Chondrocyte (in vitro differentiated cells): ENCODE measurements around the gene MAN2B1. TPM values are rescaled to one million over a fixed set of nuclear protein-coding genes. Genes with fewer than 3 reads are reported as not detected.

ENCODE experiments used
- DNase-seq: peaks from one replicate; pipeline ENCODE4 v3.0.0; 2021; ENCODE audit warnings: mixed read lengths, low spot score
- H3K27ac Mint-ChIP-seq: one replicate; pipeline ENCODE4 v1.8.0; 2021; ENCODE audit warnings: mild to moderate bottlenecking, moderate library complexity, mixed read lengths; ENCODE audit not compliant: unreplicated experiment
- H3K27me3 Mint-ChIP-seq: 2 replicates; pipeline ENCODE4 v1.8.0; 2021; ENCODE audit warnings: low read depth, mixed read lengths
- H3K36me3 Mint-ChIP-seq: 2 replicates; pipeline ENCODE4 v1.8.0; 2021; ENCODE audit warnings: low read depth, mixed read lengths
- H3K4me1 Mint-ChIP-seq: 2 replicates; pipeline ENCODE4 v1.8.0; 2021; ENCODE audit warnings: low read depth, mild to moderate bottlenecking, mixed read lengths
- H3K4me3 Mint-ChIP-seq: one replicate; pipeline ENCODE4 v1.8.0; 2021; ENCODE audit warnings: mild to moderate bottlenecking, moderate library complexity, mixed read lengths; ENCODE audit not compliant: unreplicated experiment
- H3K9me3 Mint-ChIP-seq: 2 replicates; pipeline ENCODE4 v1.8.0; 2021; ENCODE audit warnings: low read depth, mixed read lengths
- CTCF ChIP-seq: fragments of 200-600 bp; sonication (generic); IDR thresholded peaks from 2 replicates; pipeline ENCODE4 v1.5.0; 2021; ENCODE audit warnings: antibody characterized with exemption, mild to moderate bottlenecking, moderate library complexity
- total RNA-seq: library from RNA; stranded (reverse); gene quantifications from 3 replicates; pipeline ENCODE4 v1.2.1, GENCODE V29; 2021

MAN2B1 gene
- total RNA-seq, 1 donor from 2014 or later: 104 TPM

- DNase-seq: no peak
- H3K27ac Mint-ChIP-seq: no peak overlapping the region
- no peak overlapping the region for H3K4me3 Mint-ChIP-seq
- no peaks in the 10 kb centered on the region for H3K27me3 Mint-ChIP-seq
- peaks cover 17% of the 10 kb centered on the region for H3K36me3 Mint-ChIP-seq
- peaks cover 27% of the 10 kb centered on the region for H3K4me1 Mint-ChIP-seq
- no peaks in the 10 kb centered on the region for H3K9me3 Mint-ChIP-seq
- no peak for TF ChIP-seq CTCF
Observed at GRCh38 chr19:12672744-12673143, 6.2 kb upstream of the MAN2B1 start.

GRCh38 chr19:12670159-12670928, 3.8 kb upstream of the MAN2B1 start:
- H3K9me3 Mint-ChIP-seq: no peaks in the 10 kb centered on the region
- H3K36me3 Mint-ChIP-seq: peaks cover 9% of the 10 kb centered on the region
- H3K27me3 Mint-ChIP-seq: no peaks in the 10 kb centered on the region

GRCh38 chr19:12669270-12670158, 3.0 kb upstream of the MAN2B1 start:
- peak; percentile 65 for TF ChIP-seq CTCF
- Mint-ChIP-seq H3K27me3 (no peaks in the 10 kb centered on the region), H3K4me1 (peaks cover 45% of the 10 kb centered on the region), H3K9me3 (no peaks in the 10 kb centered on the region), H3K36me3 (peaks cover 9% of the 10 kb centered on the region), H3K4me3 (peak overlapping the region; percentile 93), H3K27ac (peak overlapping the region; percentile 100)
- DNase-seq: no peak

More at GRCh38 chr19:12670159-12670928, 3.8 kb upstream of the MAN2B1 start:
- no peak for TF ChIP-seq CTCF
- DNase-seq: no peak
- peak overlapping the region; percentile 100 for H3K27ac Mint-ChIP-seq
- H3K4me1 Mint-ChIP-seq: peaks cover 45% of the 10 kb centered on the region
- peak overlapping the region; percentile 93 for H3K4me3 Mint-ChIP-seq

- Mint-ChIP-seq H3K36me3 (peaks cover 4% of the 10 kb centered on the region), H3K9me3 (no peaks in the 10 kb centered on the region), H3K4me1 (peaks cover 45% of the 10 kb centered on the region), H3K27ac (peak overlapping the region; percentile 100), H3K4me3 (peak overlapping the region; percentile 93), H3K27me3 (no peaks in the 10 kb centered on the region)
- no peak for DNase-seq
- no peak for TF ChIP-seq CTCF
Observed at GRCh38 chr19:12668932-12669269, 2.4 kb upstream of the MAN2B1 start.

GRCh38 chr19:12668346-12668745, 1.8 kb upstream of the MAN2B1 start:
- peak overlapping the region; percentile 100 for H3K27ac Mint-ChIP-seq
- H3K4me1 Mint-ChIP-seq: peaks cover 45% of the 10 kb centered on the region
- no peaks in the 10 kb centered on the region for H3K27me3 Mint-ChIP-seq
- peak overlapping the region; percentile 93 for H3K4me3 Mint-ChIP-seq
- TF ChIP-seq CTCF: no peak
- H3K9me3 Mint-ChIP-seq: no peaks in the 10 kb centered on the region
- no peak for DNase-seq
- peaks cover 3% of the 10 kb centered on the region for H3K36me3 Mint-ChIP-seq
